Smooth muscle cell (in vitro differentiated cells): ENCODE measurements around the gene NFIA. TPM values are rescaled to one million over a fixed set of nuclear protein-coding genes. Genes with fewer than 3 reads are reported as not detected.

Experiments
- DNase-seq: peaks from one replicate; lab custom pipeline; 2025; ENCODE audit not compliant: unreplicated experiment; lab: John Stamatoyannopoulos, UW
- H2AFZ ChIP-seq: fragments of 200-600 bp; sonication (generic); 2 replicates; pipeline ENCODE4 v1.6.0; 2016; ENCODE audit warnings: antibody characterized with exemption, low read depth, mild to moderate bottlenecking
- H3F3A ChIP-seq: fragments of 200-600 bp; sonication (generic); 2 replicates; pipeline ENCODE4 v1.6.0; 2017; ENCODE audit warnings: antibody characterized with exemption, low read depth
- H3K27ac ChIP-seq: fragments of 200-600 bp; sonication (generic); 2 replicates; pipeline ENCODE4 v1.5.1; 2016; ENCODE audit warnings: low read depth, mild to moderate bottlenecking
- H3K27me3 ChIP-seq: fragments of 200-600 bp; sonication (generic); 2 replicates; pipeline ENCODE4 v1.6.1; 2016; ENCODE audit warnings: low read depth, mild to moderate bottlenecking
- H3K36me3 ChIP-seq: fragments of 200-600 bp; sonication (generic); 2 replicates; pipeline ENCODE4 v1.5.1; 2016; ENCODE audit warnings: low read depth
- H3K4me1 ChIP-seq: fragments of 200-600 bp; sonication (generic); 2 replicates; pipeline ENCODE4 v1.5.1; 2016; ENCODE audit warnings: low read depth
- H3K4me2 ChIP-seq: fragments of 200-600 bp; sonication (generic); 2 replicates; pipeline ENCODE4 v1.6.0; 2016; ENCODE audit warnings: mild to moderate bottlenecking
- H3K4me3 ChIP-seq: fragments of 200-600 bp; sonication (generic); 2 replicates; pipeline ENCODE4 v1.5.1; 2016; ENCODE audit warnings: mild to moderate bottlenecking
- H3K79me2 ChIP-seq: fragments of 200-600 bp; sonication (generic); 2 replicates; pipeline ENCODE4 v1.6.0; 2016; ENCODE audit warnings: low read depth, mild to moderate bottlenecking
- H3K9ac ChIP-seq: fragments of 200-600 bp; sonication (generic); 2 replicates; pipeline ENCODE4 v1.6.0; 2016; ENCODE audit warnings: low read depth
- H3K9me3 ChIP-seq: fragments of 200-600 bp; sonication (generic); replicated peaks from 2 replicates; pipeline ENCODE4 v1.5.1; 2016; ENCODE audit warnings: low read depth
- H4K20me1 ChIP-seq: fragments of 200-600 bp; sonication (generic); 2 replicates; pipeline ENCODE4 v1.6.0; 2016; ENCODE audit warnings: low read depth
- CTCF ChIP-seq: fragments of 200-600 bp; sonication (generic); IDR thresholded peaks from 2 replicates; pipeline ENCODE4 v1.5.1; 2017; ENCODE audit warnings: borderline replicate concordance, mild to moderate bottlenecking, antibody characterized with exemption; ENCODE audit not compliant: insufficient read depth, poor library complexity, severe bottlenecking
- WGBS: methylation state at CpG from one replicate; pipeline ENCODE4 v1.1.7; 2016; ENCODE audit warnings: low lambda C conversion rate; 5-methylcytosine and 5-hydroxymethylcytosine counted together
- polyA plus RNA-seq: library from polyadenylated mRNA; unstranded; fragments of >200 nt; fragmentation: Nextera tagmentation; extraction: Ambion mirVana; gene quantifications from 2 replicates; pipeline ENCODE4 v1.2.1, GENCODE V29; 2016
- total RNA-seq: library from RNA; depleted of rRNA; stranded (reverse); fragments of >200 nt; gene quantifications from 2 replicates; pipeline ENCODE4 v1.2.3, GENCODE V29; 2014

The NFIA gene
- total and polyA plus RNA-seq, 2 experiments from 2014 or later = 5.0 to 6.2 TPM

GRCh38 chr1:61100578-61100977, 18.2 kb downstream of the NFIA start:
- no peak for DNase-seq
- no peaks in the 10 kb centered on the region for H3K9me3 ChIP-seq
- no peaks in the 10 kb centered on the region for H3K27me3 ChIP-seq
- H3K4me2 ChIP-seq = no peak overlapping the region
- no peaks in the 10 kb centered on the region for H3K36me3 ChIP-seq
- 100% methylated on average over 2 of the region's 2 CpGs for WGBS
- no peak overlapping the region for H3K27ac ChIP-seq
- no peak overlapping the region for H3K9ac ChIP-seq
- H3K4me3 ChIP-seq = no peak overlapping the region
- H2AFZ ChIP-seq = no peak overlapping the region
- no peaks in the 10 kb centered on the region for H3K79me2 ChIP-seq
- no peaks in the 10 kb centered on the region for H4K20me1 ChIP-seq
- H3F3A ChIP-seq = no peaks in the 10 kb centered on the region
- H3K4me1 ChIP-seq = no peaks in the 10 kb centered on the region
- no peak for TF ChIP-seq CTCF

- H3K9ac ChIP-seq = no peak overlapping the region
- no peaks in the 10 kb centered on the region for H3K79me2 ChIP-seq
- H3K36me3 ChIP-seq = no peaks in the 10 kb centered on the region
Observed at GRCh38 chr1:61101536-61101935, 19.2 kb downstream of the NFIA start.

GRCh38 chr1:61102041-61102440, 19.7 kb downstream of the NFIA start:
- Histone ChIP-seq H3K4me3 (no peak overlapping the region), H3K9ac (no peak overlapping the region), H4K20me1 (no peaks in the 10 kb centered on the region), H3K4me1 (no peaks in the 10 kb centered on the region), H3K27ac (no peak overlapping the region), H3K36me3 (no peaks in the 10 kb centered on the region), H3F3A (no peaks in the 10 kb centered on the region), H3K27me3 (no peaks in the 10 kb centered on the region), H3K9me3 (no peaks in the 10 kb centered on the region), H3K79me2 (no peaks in the 10 kb centered on the region), H3K4me2 (no peak overlapping the region), H2AFZ (no peak overlapping the region)
- no peak for DNase-seq
- TF ChIP-seq CTCF = no peak
- 86% methylated on average over 1 of the region's 1 CpG for WGBS

More at GRCh38 chr1:61101536-61101935, 19.2 kb downstream of the NFIA start:
- no peaks in the 10 kb centered on the region for H3F3A ChIP-seq
- no peak overlapping the region for H2AFZ ChIP-seq
- H3K4me2 ChIP-seq = no peak overlapping the region
- H3K27ac ChIP-seq = no peak overlapping the region
- WGBS = 97% methylated on average over 5 of the region's 5 CpGs
- H3K4me1 ChIP-seq = no peaks in the 10 kb centered on the region
- H3K27me3 ChIP-seq = no peaks in the 10 kb centered on the region
- H4K20me1 ChIP-seq = no peaks in the 10 kb centered on the region
- TF ChIP-seq CTCF = no peak
- no peak overlapping the region for H3K4me3 ChIP-seq
- H3K9me3 ChIP-seq = no peaks in the 10 kb centered on the region
- no peak for DNase-seq

- Histone ChIP-seq H2AFZ (no peak overlapping the region), H3F3A (no peaks in the 10 kb centered on the region), H4K20me1 (no peaks in the 10 kb centered on the region), H3K36me3 (no peaks in the 10 kb centered on the region), H3K4me1 (no peaks in the 10 kb centered on the region), H3K9ac (no peak overlapping the region), H3K9me3 (no peaks in the 10 kb centered on the region), H3K27ac (no peak overlapping the region), H3K4me3 (no peak overlapping the region), H3K4me2 (no peak overlapping the region), H3K27me3 (no peaks in the 10 kb centered on the region), H3K79me2 (peaks cover 1% of the 10 kb centered on the region)
- TF ChIP-seq CTCF = no peak
- no peak for DNase-seq
- WGBS = 92% methylated on average over 2 of the region's 2 CpGs
Observed at GRCh38 chr1:61102621-61103020, 20.3 kb downstream of the NFIA start.
